ENCODE results near the gene TMEM156. TPM values are rescaled to one million over a fixed set of nuclear protein-coding genes. Genes with fewer than 3 reads are reported as not detected.
"Not testable (repeated sequence)": the region's sequence is repeated elsewhere in the genome, so short reads cannot be mapped to it uniquely, and the experiment has no call there.

Gene TMEM156
- total and polyA plus RNA-seq, 4 donors, result 0.72 to 2.5 (median 0.98) TPM

DNA sequence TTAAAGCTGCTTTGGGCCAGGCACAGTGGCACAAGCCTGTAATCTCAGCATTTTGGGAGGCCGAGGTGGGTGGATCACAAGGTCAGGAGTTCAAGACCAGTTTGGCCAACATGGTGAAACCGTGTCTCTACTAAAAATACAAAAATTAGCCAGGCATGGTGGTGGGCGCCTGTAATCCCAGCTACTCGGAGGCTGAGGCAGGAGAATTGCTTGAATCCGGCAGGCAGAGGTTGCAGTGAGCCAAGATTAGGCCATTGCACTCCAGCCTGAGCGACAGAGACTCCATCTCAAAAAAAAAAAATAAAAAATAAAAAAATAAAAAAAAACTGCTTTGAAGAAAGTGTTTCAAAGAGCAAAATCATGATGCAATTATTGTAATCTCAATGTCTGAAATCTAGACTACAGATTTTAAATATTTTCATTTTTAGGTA lies 604 bp downstream of the TMEM156 start:
- H3K36me3 ChIP-seq (ENCODE audit: control insufficient read depth, insufficient read depth, low read length); H3K4me3 ChIP-seq (ENCODE audit: low read depth, low read length); H3K9me3 ChIP-seq (ENCODE audit: control insufficient read depth, insufficient read depth, low read length); H3K27me3 ChIP-seq (ENCODE audit: control insufficient read depth, insufficient read depth, low read length); H3K4me1 ChIP-seq (ENCODE audit: control insufficient read depth, insufficient read depth, low read length); DNase-seq (ENCODE audit: low read depth in 4 of 6, low spot score in 6 of 6); H3K27ac ChIP-seq (ENCODE audit: low read depth, low read length): not testable (repeated sequence)
- WGBS (ENCODE audit: insufficient coverage), result 96% methylated on average over 4 of the region's 6 CpGs

DNA sequence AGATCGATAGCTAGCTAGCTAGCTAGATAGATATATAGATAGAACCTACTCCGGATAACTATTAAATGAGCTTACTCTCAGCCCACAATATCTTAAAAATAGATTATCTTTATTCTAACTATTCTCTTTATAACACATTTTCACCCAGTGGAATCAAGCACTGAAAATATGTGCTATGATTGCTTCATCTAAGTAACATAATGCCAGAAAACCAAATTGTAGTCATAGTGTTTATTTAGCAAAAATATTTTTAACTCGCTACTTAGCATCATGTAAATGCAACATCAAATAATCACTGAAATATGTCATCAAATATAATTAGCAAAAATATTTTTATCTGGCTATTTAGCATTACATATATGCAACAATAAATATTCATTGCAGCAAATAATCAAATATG lies 1.5 kb downstream of the TMEM156 start:
- H3K4me3 ChIP-seq (ENCODE audit: low read depth, low read length), result no peak overlapping the region
- H3K36me3 ChIP-seq (ENCODE audit: control insufficient read depth, insufficient read depth, low read length), result no peaks in the 10 kb centered on the region
- DNase-seq (ENCODE audit: low read depth in 4 of 6, low spot score in 6 of 6), result no peak
- H3K9me3 ChIP-seq (ENCODE audit: control insufficient read depth, insufficient read depth, low read length), result no peaks in the 10 kb centered on the region
- WGBS (ENCODE audit: insufficient coverage), result no CpG with 5 or more reads among the region's 3 CpGs
- no peaks in the 10 kb centered on the region for H3K27me3 ChIP-seq (ENCODE audit: control insufficient read depth, insufficient read depth, low read length)
- no peaks in the 10 kb centered on the region for H3K4me1 ChIP-seq (ENCODE audit: control insufficient read depth, insufficient read depth, low read length)
- no peak overlapping the region for H3K27ac ChIP-seq (ENCODE audit: low read depth, low read length)

DNA sequence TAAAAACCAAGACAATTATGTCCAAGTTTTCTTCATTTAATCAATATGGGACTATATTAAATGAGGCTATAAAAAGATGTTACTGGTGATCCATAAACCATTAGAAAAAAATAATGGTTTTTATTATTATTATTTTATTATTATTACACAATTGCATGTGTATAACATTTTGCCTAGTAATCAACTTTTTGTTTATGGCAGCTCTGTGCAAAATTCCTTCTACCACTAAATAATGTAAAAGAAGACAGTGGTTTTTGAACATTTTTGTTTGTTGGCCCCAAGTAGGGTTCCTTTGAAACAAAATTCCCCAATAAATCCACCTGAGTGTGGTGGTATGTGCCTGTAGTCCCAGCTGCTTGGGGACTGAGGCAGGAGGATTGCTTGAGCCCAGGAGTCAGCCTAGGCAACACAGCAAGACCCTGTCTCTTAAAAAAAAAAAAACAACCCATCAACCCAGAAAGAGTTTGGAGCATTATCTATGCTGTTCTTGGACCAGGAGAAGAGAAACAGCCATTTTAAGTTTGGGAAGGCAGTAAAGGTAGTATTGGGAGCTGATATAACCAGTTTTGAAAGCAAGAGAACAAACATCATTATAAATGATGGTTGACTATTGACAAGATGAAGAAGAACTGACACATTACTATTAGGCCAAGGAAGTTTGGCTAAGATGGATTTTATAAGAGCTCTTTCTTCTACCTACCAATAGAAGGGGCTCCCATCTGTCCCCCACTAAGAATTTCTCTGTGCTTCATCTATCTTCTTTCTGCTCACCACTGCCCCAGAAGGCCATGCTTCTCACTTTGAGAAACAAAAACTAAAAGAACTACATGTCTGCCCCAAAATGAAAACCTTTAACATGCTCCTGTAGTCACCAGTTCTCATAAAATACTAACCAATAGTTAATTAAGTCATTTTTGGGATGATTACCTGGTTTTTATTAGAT lies 2.2 kb downstream of the TMEM156 start:
- no peak for DNase-seq (ENCODE audit: low read depth in 4 of 6, low spot score in 6 of 6)
- no peaks in the 10 kb centered on the region for H3K4me1 ChIP-seq (ENCODE audit: control insufficient read depth, insufficient read depth, low read length)
- H3K9me3 ChIP-seq (ENCODE audit: control insufficient read depth, insufficient read depth, low read length), result no peaks in the 10 kb centered on the region
- H3K4me3 ChIP-seq (ENCODE audit: low read depth, low read length), result no peak overlapping the region
- no peaks in the 10 kb centered on the region for H3K27me3 ChIP-seq (ENCODE audit: control insufficient read depth, insufficient read depth, low read length)
- H3K36me3 ChIP-seq (ENCODE audit: control insufficient read depth, insufficient read depth, low read length), result no peaks in the 10 kb centered on the region
- H3K27ac ChIP-seq (ENCODE audit: low read depth, low read length), result no peak overlapping the region

DNA sequence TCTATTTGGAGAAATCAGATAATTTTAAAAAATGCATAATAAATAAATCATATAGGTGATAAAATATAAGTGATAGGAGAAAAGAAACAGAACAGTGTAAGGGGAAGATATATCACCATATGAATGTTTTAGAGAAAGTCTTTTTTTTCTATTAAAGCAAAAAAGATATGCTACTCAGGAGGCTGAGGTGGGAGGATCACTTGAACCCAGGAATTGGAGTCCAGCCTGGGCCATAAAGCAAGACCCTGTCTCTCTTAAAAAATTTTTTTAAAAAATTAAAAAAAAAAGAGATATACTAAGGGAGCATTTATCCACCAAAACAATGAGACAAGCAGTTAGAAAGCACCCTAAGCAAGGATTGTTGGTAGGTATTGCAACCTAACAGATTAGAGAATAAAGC lies 6.1 kb downstream of the TMEM156 start:
- no peak overlapping the region for H3K27ac ChIP-seq (ENCODE audit: low read depth, low read length)

DNA sequence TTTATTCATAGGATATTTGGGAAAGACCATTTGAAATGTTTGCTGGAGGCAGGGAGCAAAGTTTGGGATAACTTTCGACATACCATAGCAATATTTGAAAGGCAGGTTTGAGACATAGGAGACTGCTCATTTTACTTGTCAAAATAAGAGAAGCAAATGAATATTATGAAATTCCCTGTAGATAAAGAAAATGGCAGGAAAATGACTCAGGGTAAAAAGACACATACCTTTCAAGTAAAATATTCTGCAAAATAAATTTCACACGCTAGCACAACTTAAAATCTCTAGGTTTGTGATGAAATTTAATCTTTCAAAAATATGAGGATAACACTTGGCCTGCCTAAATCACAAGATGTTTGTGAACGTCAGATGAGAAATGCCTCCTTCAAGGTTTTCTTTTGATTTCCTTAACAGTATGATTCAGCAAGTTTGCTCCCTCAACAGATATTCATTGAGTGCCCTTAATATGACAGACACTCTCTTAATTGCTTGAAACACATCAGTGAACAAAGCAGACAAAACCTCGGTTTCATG lies 6.6 kb downstream of the TMEM156 start:
- Histone ChIP-seq H3K27ac (ENCODE audit: low read depth, low read length) (no peak overlapping the region), H3K36me3 (ENCODE audit: control insufficient read depth, insufficient read depth, low read length) (no peaks in the 10 kb centered on the region), H3K4me3 (ENCODE audit: low read depth, low read length) (no peak overlapping the region), H3K4me1 (ENCODE audit: control insufficient read depth, insufficient read depth, low read length) (no peaks in the 10 kb centered on the region), H3K27me3 (ENCODE audit: control insufficient read depth, insufficient read depth, low read length) (no peaks in the 10 kb centered on the region), H3K9me3 (ENCODE audit: control insufficient read depth, insufficient read depth, low read length) (no peaks in the 10 kb centered on the region)
- DNase-seq (ENCODE audit: low read depth in 4 of 6, low spot score in 6 of 6), result no peak
- 100% methylated on average over 1 of the region's 4 CpGs for WGBS (ENCODE audit: insufficient coverage)

More for the DNA sequence above, 6.1 kb downstream of the TMEM156 start:
- Histone ChIP-seq H3K27me3 (ENCODE audit: control insufficient read depth, insufficient read depth, low read length) (no peaks in the 10 kb centered on the region), H3K36me3 (ENCODE audit: control insufficient read depth, insufficient read depth, low read length) (no peaks in the 10 kb centered on the region), H3K9me3 (ENCODE audit: control insufficient read depth, insufficient read depth, low read length) (no peaks in the 10 kb centered on the region), H3K4me1 (ENCODE audit: control insufficient read depth, insufficient read depth, low read length) (no peaks in the 10 kb centered on the region), H3K4me3 (ENCODE audit: low read depth, low read length) (no peak overlapping the region)
- DNase-seq (ENCODE audit: low read depth in 4 of 6, low spot score in 6 of 6), result no peak

DNA sequence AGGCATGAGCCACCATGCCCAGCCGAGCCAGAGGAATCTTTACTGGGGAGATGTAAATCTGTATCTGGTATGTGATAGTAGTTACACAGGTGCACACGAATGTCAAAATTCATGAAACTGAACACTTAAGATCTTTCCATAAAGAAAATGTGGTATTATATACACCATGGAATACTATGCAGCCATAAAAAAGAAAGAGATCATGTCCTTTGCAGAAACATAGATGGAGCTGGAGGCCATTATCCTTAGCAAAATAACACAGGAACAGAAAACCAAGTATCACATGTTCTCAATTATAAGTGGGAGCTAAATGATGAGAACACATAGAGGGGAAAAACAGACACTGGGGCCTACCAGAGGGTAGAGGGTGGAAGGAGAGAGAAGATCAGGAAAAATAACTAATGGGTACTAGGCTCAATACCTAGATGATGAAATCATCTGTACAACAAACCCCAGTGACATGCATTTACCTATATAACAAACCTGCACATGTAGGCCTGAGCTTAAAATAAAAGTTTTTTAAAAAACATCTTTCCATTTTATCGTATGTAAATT lies 7.8 kb downstream of the TMEM156 start:
- Histone ChIP-seq H3K4me1 (ENCODE audit: control insufficient read depth, insufficient read depth, low read length) (no peaks in the 10 kb centered on the region), H3K27ac (ENCODE audit: low read depth, low read length) (no peak overlapping the region)
- no CpG with 5 or more reads among the region's 3 CpGs for WGBS (ENCODE audit: insufficient coverage)

DNA sequence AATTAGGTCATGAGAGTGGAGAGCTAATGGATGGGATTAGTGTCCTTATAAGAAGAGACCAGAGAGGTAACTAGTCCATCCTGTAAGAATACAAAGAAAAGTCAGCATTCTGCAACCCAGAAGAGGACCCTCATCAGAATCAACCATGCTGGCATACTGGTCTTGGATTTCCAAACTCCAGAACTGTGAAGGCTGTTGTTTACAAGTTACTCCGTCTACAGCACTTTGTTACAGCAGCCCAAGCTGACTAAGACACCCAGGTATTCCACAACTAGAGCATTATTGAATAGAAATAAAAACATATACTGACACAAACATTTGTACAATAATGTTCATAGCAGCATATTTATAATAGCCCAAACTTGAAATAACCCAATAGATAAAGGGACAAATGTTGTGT lies 9.2 kb downstream of the TMEM156 start:
- no CpG with 5 or more reads among the region's 1 CpG for WGBS (ENCODE audit: insufficient coverage)
- DNase-seq (ENCODE audit: low read depth in 4 of 6, low spot score in 6 of 6), result no peak
- Histone ChIP-seq H3K4me1 (ENCODE audit: control insufficient read depth, insufficient read depth, low read length) (no peaks in the 10 kb centered on the region), H3K9me3 (ENCODE audit: control insufficient read depth, insufficient read depth, low read length) (no peaks in the 10 kb centered on the region), H3K36me3 (ENCODE audit: control insufficient read depth, insufficient read depth, low read length) (no peaks in the 10 kb centered on the region), H3K27ac (ENCODE audit: low read depth, low read length) (no peak overlapping the region), H3K27me3 (ENCODE audit: control insufficient read depth, insufficient read depth, low read length) (no peaks in the 10 kb centered on the region), H3K4me3 (ENCODE audit: low read depth, low read length) (no peak overlapping the region)

More for the DNA sequence above, 7.8 kb downstream of the TMEM156 start:
- H3K4me3 ChIP-seq (ENCODE audit: low read depth, low read length), result no peak overlapping the region
- no peak for DNase-seq (ENCODE audit: low read depth in 4 of 6, low spot score in 6 of 6)
- no peaks in the 10 kb centered on the region for H3K27me3 ChIP-seq (ENCODE audit: control insufficient read depth, insufficient read depth, low read length)
- H3K9me3 ChIP-seq (ENCODE audit: control insufficient read depth, insufficient read depth, low read length), result no peaks in the 10 kb centered on the region
- no peaks in the 10 kb centered on the region for H3K36me3 ChIP-seq (ENCODE audit: control insufficient read depth, insufficient read depth, low read length)

DNA sequence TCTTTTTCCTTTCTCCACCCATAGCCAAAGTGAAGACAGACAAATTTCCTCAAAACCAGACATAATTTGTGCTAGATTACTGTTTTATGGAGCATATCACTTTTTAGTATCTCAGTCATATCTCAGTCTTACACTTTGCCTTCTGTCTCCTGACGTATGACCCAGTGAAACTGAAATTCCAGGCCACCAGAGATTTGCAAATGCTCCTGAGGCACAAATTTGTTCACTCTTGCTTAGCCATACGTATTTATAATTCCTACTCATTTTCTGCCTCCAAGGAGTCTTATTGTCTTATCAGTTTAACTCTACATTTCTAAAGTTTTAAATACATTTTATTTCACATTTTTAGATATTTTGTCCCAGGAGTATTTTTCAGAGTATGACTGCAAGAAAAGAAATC lies 10.0 kb downstream of the TMEM156 start:
- WGBS (ENCODE audit: insufficient coverage), result 100% methylated on average over 1 of the region's 2 CpGs
- Histone ChIP-seq H3K27me3 (ENCODE audit: control insufficient read depth, insufficient read depth, low read length) (no peaks in the 10 kb centered on the region), H3K4me3 (ENCODE audit: low read depth, low read length) (no peak overlapping the region), H3K9me3 (ENCODE audit: control insufficient read depth, insufficient read depth, low read length) (no peaks in the 10 kb centered on the region), H3K36me3 (ENCODE audit: control insufficient read depth, insufficient read depth, low read length) (no peaks in the 10 kb centered on the region), H3K27ac (ENCODE audit: low read depth, low read length) (no peak overlapping the region), H3K4me1 (ENCODE audit: control insufficient read depth, insufficient read depth, low read length) (no peaks in the 10 kb centered on the region)
- no peak for DNase-seq (ENCODE audit: low read depth in 4 of 6, low spot score in 6 of 6)

DNA sequence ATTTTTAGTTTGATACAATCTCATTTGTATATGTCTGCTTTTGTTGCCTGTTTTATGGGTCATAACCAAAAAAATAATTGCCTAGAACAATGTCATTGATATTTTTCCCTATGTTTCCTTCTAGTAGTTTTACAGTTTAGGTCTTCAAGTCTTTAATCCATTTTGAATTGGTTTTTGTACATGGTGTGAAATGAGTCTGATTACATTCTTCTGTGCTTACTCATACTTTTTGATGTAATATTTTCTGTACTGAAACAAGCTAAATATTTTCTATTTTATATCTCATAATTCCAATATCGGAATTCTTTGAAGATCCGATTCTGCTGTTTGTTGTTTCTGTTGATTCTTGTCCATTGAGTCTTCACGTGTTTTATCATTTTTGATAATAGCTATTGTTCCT lies 10.6 kb downstream of the TMEM156 start:
- Histone ChIP-seq H3K36me3 (ENCODE audit: control insufficient read depth, insufficient read depth, low read length) (no peaks in the 10 kb centered on the region), H3K27ac (ENCODE audit: low read depth, low read length) (no peak overlapping the region), H3K4me3 (ENCODE audit: low read depth, low read length) (no peak overlapping the region), H3K4me1 (ENCODE audit: control insufficient read depth, insufficient read depth, low read length) (no peaks in the 10 kb centered on the region), H3K27me3 (ENCODE audit: control insufficient read depth, insufficient read depth, low read length) (no peaks in the 10 kb centered on the region), H3K9me3 (ENCODE audit: control insufficient read depth, insufficient read depth, low read length) (no peaks in the 10 kb centered on the region)
- no peak for DNase-seq (ENCODE audit: low read depth in 4 of 6, low spot score in 6 of 6)
- no CpG with 5 or more reads among the region's 3 CpGs for WGBS (ENCODE audit: insufficient coverage)

DNA sequence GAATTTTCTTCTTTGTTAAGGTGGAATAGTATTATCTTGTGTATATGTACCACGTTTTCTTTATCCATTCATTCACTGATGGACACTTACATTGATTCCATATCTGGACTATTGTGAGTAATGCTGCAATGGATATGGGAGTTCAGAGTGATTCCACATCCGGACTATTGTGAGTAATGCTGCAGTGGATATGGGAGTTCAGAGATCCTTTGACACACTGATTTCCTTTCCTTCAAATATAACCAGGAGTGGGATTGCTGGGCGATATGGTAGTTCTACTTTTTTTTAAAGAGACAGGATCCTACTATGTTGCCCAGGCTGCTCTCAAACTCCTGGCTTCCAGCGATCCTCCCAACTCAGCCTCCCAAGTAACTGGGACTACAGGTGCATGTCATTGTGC lies 12.1 kb downstream of the TMEM156 start:
- 80% methylated on average over 1 of the region's 4 CpGs for WGBS (ENCODE audit: insufficient coverage)
- Histone ChIP-seq H3K4me3 (ENCODE audit: low read depth, low read length) (no peak overlapping the region), H3K27me3 (ENCODE audit: control insufficient read depth, insufficient read depth, low read length) (no peaks in the 10 kb centered on the region), H3K36me3 (ENCODE audit: control insufficient read depth, insufficient read depth, low read length) (no peaks in the 10 kb centered on the region), H3K9me3 (ENCODE audit: control insufficient read depth, insufficient read depth, low read length) (no peaks in the 10 kb centered on the region), H3K4me1 (ENCODE audit: control insufficient read depth, insufficient read depth, low read length) (no peaks in the 10 kb centered on the region), H3K27ac (ENCODE audit: low read depth, low read length) (no peak overlapping the region)
- no peak for DNase-seq (ENCODE audit: low read depth in 4 of 6, low spot score in 6 of 6)
